Caco-2 (cell line): ENCODE measurements around the gene RASGRF2. TPM values are rescaled to one million over a fixed set of nuclear protein-coding genes. Genes with fewer than 3 reads are reported as not detected.

ENCODE experiments used
- BruUV-seq: library from RNA; stranded (reverse); fragments of 400-500 nt; replicated peaks from 2 replicates; lab custom pipeline; 2021; lab: Mats Ljungman, UMichigan
- CTCF ChIA-PET: fragments of 300-600 bp; sonication (Branson Sonifier 250); formaldehyde crosslinking; loops from one replicate; lab custom pipeline; 2022; ENCODE audit warnings: antibody characterized with exemption; lab: Charles Lee
- POLR2A ChIA-PET: fragments of 300-600 bp; sonication (Branson Sonifier 250); formaldehyde crosslinking; loops from one replicate; lab custom pipeline; 2022; ENCODE audit warnings: antibody characterized with exemption; lab: Charles Lee
- DNase-seq, 2 experiments: peaks; one replicate each; pipeline versions ENCODE4 v3.0.0 to v3.0.0-alpha.2; 2020 to 2022
- H3K27me3 ChIP-seq: replicated peaks from 2 replicates; pipeline ENCODE4 v1.6.0; 2011; ENCODE audit warnings: low read length; ENCODE audit not compliant: control insufficient read depth, insufficient read depth
- H3K36me3 ChIP-seq: 2 replicates; pipeline ENCODE4 v1.5.1; 2011; ENCODE audit warnings: low read length; ENCODE audit not compliant: control insufficient read depth, insufficient read depth
- H3K4me1 ChIP-seq: fragments of 250-450 bp; sonication (Bioruptor Pico); 2 replicates; pipeline ENCODE4 v1.5.1; 2020; ENCODE audit warnings: mild to moderate bottlenecking
- H3K4me3 ChIP-seq: 2 replicates; pipeline ENCODE4 v1.5.1; 2011; ENCODE audit warnings: low read depth, mild to moderate bottlenecking, control low read depth, low read length
- H3K9me3 ChIP-seq: fragments of 250-450 bp; sonication (Bioruptor Pico); 2 replicates; pipeline ENCODE4 v1.5.1; 2020; ENCODE audit warnings: mild to moderate bottlenecking, moderate library complexity
- H3K27ac Mint-ChIP-seq: one replicate; pipeline ENCODE4 v1.8.0; 2022; ENCODE audit warnings: mixed read lengths; ENCODE audit not compliant: unreplicated experiment
- H3K27me3 Mint-ChIP-seq: one replicate; pipeline ENCODE4 v1.8.0; 2022; ENCODE audit warnings: mixed read lengths; ENCODE audit not compliant: insufficient read depth, unreplicated experiment
- H3K36me3 Mint-ChIP-seq: one replicate; pipeline ENCODE4 v1.8.0; 2022; ENCODE audit warnings: mild to moderate bottlenecking, mixed read lengths; ENCODE audit not compliant: insufficient read depth, unreplicated experiment
- H3K4me1 Mint-ChIP-seq: one replicate; pipeline ENCODE4 v1.8.0; 2022; ENCODE audit warnings: low read depth, mixed read lengths; ENCODE audit not compliant: unreplicated experiment
- H3K4me3 Mint-ChIP-seq: one replicate; pipeline ENCODE4 v1.8.0; 2022; ENCODE audit warnings: mild to moderate bottlenecking, moderate library complexity, mixed read lengths; ENCODE audit not compliant: unreplicated experiment
- H3K9me3 Mint-ChIP-seq: one replicate; pipeline ENCODE4 v1.8.0; 2022; ENCODE audit warnings: mixed read lengths; ENCODE audit not compliant: unreplicated experiment
- CTCF ChIP-seq, 2 experiments: fragments of 200-600 bp in 1 of 2; IDR thresholded peaks; 1 replicate in 1 of 2; 2 replicates in 1 of 2; pipeline versions ENCODE4 v1.5.1 to v1.8.0; 2011 to 2022; ENCODE audit warnings: antibody characterized with exemption in 1 of 2, control low read depth in 1 of 2, inconsistent platforms in 1 of 2, low read depth in 1 of 2, low read length in 1 of 2, mild to moderate bottlenecking in 1 of 2, moderate library complexity in 1 of 2; ENCODE audit not compliant: insufficient read depth in 1 of 2, severe bottlenecking in 1 of 2, unreplicated experiment in 1 of 2
- intact Hi-C: fragments of 100-400 bp; cut with micrococcal nuclease; formaldehyde crosslinking; loops from one replicate; pipeline ENCODE4 v1.10.0; 2022; ENCODE audit not compliant: unreplicated experiment
- total RNA-seq: library from RNA; stranded (reverse); gene quantifications from 2 replicates; pipeline ENCODE4 v1.2.3, GENCODE V29; 2022

RASGRF2 gene
- total RNA-seq, 1 experiment from 2014 or later = 23.1 TPM

DNA sequence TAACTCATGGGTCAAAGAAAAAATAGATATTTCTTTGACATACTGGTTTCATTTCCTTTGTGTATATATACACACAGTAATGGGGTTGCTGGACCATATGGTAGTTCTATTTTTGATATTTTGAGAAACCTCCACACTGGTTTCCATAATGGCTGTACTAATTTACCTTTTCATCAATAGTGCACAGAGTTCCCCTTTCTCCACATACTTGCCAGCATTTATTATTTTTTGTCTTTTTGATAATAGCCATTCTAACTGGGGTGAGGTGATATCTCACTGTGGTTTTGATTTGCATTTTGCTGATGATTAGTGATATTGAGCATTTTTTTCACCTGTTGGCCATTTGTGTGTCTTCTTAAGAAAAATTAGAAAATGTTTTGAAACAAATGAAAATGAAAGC is 194.6 kb downstream of the RASGRF2 start:
- BruUV-seq = no TSS peak
- TF ChIP-seq CTCF (IDR thresholded peaks at IDR 0.05; ENCODE audit: insufficient read depth in 1 of 2, low read depth in 1 of 2, low read length in 1 of 2, severe bottlenecking in 1 of 2, unreplicated experiment in 1 of 2) = no peak
- Mint-ChIP-seq H3K9me3 (peaks cover 15% of the 10 kb centered on the region), H3K27ac (no peak overlapping the region), H3K36me3 (peaks cover 7% of the 10 kb centered on the region), H3K27me3 (no peaks in the 10 kb centered on the region), H3K4me3 (no peak overlapping the region), H3K4me1 (no peaks in the 10 kb centered on the region)
- CTCF ChIA-PET = no interaction called here
- Histone ChIP-seq H3K36me3 (no peaks in the 10 kb centered on the region), H3K4me3 (no peak overlapping the region), H3K4me1 (no peaks in the 10 kb centered on the region), H3K9me3 (peaks cover 6% of the 10 kb centered on the region; the same call in 1 of the 2 replicates), H3K27me3 (no peaks in the 10 kb centered on the region)
- POLR2A ChIA-PET = no interaction called here
- no peak for DNase-seq
- intact Hi-C loops = no loop called here

DNA sequence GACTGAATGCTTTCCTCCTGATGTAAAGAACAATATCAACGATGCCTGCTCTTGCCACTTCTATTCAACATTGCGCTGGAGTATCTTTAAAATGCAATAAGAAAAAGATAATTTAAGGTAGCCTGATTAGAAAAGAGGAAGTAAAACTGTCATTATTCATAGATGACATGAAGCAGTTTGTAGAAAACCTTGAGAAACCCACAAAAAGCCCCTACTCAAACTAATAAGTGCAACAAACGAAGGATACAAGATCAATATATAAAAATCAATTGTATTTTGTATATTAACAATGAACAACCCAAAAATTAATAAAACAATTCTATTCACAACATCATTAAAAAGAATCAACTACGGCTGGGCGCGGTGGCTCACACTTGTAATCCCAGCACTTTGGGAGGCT is 196.6 kb downstream of the RASGRF2 start:
- Histone ChIP-seq H3K27me3 (no peaks in the 10 kb centered on the region), H3K4me1 (no peaks in the 10 kb centered on the region), H3K9me3 (peaks cover 6% of the 10 kb centered on the region; the same call in 1 of the 2 replicates), H3K4me3 (no peak overlapping the region), H3K36me3 (no peaks in the 10 kb centered on the region)
- TF ChIP-seq CTCF (IDR thresholded peaks at IDR 0.05; ENCODE audit: insufficient read depth in 1 of 2, low read depth in 1 of 2, low read length in 1 of 2, severe bottlenecking in 1 of 2, unreplicated experiment in 1 of 2) = no peak
- Mint-ChIP-seq H3K4me3 (no peak overlapping the region), H3K36me3 (peaks cover 7% of the 10 kb centered on the region), H3K9me3 (peaks cover 15% of the 10 kb centered on the region), H3K27ac (no peak overlapping the region), H3K4me1 (no peaks in the 10 kb centered on the region), H3K27me3 (no peaks in the 10 kb centered on the region)
- POLR2A ChIA-PET = no interaction called here
- intact Hi-C loops = no loop called here
- CTCF ChIA-PET = no interaction called here
- no TSS peak for BruUV-seq
- no peak for DNase-seq

DNA sequence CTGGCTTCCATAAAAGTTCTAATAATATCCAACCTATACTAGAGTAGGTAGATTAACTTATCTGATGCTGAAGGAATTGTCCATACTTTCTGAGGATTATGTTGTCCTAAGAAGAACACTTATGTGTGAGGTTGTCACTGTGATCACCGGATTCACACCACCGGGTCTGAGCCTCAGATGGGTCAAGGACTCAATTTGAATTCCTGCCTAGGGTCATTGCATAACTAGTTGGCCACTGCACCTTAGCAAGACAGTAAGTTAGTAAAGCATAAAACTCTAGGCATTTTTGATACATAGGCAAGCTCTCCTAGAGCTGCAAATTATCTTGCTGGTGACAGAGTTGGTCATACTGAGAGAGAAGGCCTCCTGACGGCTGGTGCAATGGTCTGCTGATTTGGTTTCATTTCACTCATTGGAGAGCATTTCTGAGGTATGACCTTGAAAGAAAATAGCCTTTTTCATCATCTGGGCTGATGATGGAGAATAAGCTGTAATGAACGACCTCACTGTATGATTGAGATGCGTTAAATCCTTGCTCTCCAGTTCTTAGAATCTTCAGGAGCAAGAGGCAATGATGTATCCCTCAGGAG is 200.9 kb downstream of the RASGRF2 start:
- no peaks in the 10 kb centered on the region for H3K9me3 Mint-ChIP-seq
- no TSS peak for BruUV-seq
- no peaks in the 10 kb centered on the region for H3K27me3 ChIP-seq
- DNase-seq = no peak
- ChIA-PET CTCF (interaction anchor here (0.7 kb wide), 1 partner anchor 244 kb away, joined by 3 read pairs; no protein-coding TSS in a partner anchor), POLR2A (no interaction called here)
- no peak for TF ChIP-seq CTCF (IDR thresholded peaks at IDR 0.05; ENCODE audit: insufficient read depth in 1 of 2, low read depth in 1 of 2, low read length in 1 of 2, severe bottlenecking in 1 of 2, unreplicated experiment in 1 of 2)
- H3K4me3 ChIP-seq = no peak overlapping the region
- no peaks in the 10 kb centered on the region for H3K36me3 ChIP-seq
- H3K4me1 Mint-ChIP-seq = no peaks in the 10 kb centered on the region
- no peak overlapping the region for H3K4me3 Mint-ChIP-seq
- H3K27ac Mint-ChIP-seq = no peak overlapping the region
- no peaks in the 10 kb centered on the region for H3K36me3 Mint-ChIP-seq
- H3K27me3 Mint-ChIP-seq = no peaks in the 10 kb centered on the region
- intact Hi-C loops = no loop called here
- H3K9me3 ChIP-seq = peaks cover 6% of the 10 kb centered on the region; the same call in 1 of the 2 replicates
- H3K4me1 ChIP-seq = no peaks in the 10 kb centered on the region
